ENCODE measurements around the gene CSTB.

DNA sequence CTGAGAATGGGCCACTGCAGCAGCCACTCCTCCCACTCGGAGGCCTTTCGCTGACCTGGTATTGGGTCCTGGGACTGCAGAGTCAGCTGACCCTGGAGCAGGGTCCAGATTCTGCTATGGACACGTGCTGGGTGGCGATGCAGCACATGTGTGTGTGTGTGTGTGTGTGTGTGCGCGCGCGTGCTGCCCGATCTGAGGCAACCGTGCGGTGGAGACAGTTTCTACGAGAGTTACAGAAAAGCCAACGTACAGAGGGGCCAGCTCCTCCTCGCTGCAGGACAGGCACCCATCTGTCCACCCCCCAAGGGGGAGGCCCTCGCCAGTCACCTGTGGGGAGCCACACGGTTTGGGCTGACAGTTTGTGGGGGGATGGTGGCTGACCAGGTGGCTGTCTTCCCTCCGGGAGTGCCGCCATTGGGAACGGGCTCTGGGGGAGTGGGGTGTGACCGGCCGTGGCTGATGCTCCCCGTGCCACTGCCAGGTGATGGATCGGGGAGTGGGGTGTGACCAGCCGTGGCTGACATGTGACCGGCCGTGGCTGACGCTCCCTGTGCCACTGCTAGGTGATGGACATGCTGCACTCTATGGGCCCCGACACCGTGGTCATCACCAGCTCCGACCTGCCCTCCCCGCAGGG, 24.0 kb downstream of the CSTB start:
- TF ChIP-seq, protein P1, sequence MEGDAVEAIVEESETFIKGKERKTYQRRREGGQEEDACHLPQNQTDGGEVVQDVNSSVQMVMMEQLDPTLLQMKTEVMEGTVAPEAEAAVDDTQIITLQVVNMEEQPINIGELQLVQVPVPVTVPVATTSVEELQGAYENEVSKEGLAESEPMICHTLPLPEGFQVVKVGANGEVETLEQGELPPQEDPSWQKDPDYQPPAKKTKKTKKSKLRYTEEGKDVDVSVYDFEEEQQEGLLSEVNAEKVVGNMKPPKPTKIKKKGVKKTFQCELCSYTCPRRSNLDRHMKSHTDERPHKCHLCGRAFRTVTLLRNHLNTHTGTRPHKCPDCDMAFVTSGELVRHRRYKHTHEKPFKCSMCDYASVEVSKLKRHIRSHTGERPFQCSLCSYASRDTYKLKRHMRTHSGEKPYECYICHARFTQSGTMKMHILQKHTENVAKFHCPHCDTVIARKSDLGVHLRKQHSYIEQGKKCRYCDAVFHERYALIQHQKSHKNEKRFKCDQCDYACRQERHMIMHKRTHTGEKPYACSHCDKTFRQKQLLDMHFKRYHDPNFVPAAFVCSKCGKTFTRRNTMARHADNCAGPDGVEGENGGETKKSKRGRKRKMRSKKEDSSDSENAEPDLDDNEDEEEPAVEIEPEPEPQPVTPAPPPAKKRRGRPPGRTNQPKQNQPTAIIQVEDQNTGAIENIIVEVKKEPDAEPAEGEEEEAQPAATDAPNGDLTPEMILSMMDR (IDR thresholded peaks at IDR 0.05; ENCODE audit: insufficient read depth, low read depth, low read length): no peak
- no peak for TF ChIP-seq EZH2 (IDR thresholded peaks at IDR 0.05; ENCODE audit: insufficient read depth, low read length)
